MM.1S (cell line): ENCODE measurements around the gene PCCA.

Source experiments
- EZH2 ChIP-seq: fragments of 300-600 bp; sonication (generic); optimal IDR thresholded peaks from 2 replicates; pipeline ENCODE3; 2017; ENCODE audit warnings: low read depth, mild to moderate bottlenecking, antibody characterized with exemption, low read length, mixed read lengths
- EZH2phosphoT487 ChIP-seq: fragments of 300-600 bp; sonication (generic); IDR thresholded peaks from 2 replicates; pipeline ENCODE4 v1.6.1; 2018; ENCODE audit warnings: antibody characterized with exemption, low read length
- TF ChIP-seq, protein P1 (sequence below): fragments of 300-600 bp; sonication (generic); IDR thresholded peaks from 2 replicates; pipeline ENCODE4 v1.5.1; 2016; ENCODE audit warnings: antibody characterized with exemption, low read length, mixed read lengths

DNA sequence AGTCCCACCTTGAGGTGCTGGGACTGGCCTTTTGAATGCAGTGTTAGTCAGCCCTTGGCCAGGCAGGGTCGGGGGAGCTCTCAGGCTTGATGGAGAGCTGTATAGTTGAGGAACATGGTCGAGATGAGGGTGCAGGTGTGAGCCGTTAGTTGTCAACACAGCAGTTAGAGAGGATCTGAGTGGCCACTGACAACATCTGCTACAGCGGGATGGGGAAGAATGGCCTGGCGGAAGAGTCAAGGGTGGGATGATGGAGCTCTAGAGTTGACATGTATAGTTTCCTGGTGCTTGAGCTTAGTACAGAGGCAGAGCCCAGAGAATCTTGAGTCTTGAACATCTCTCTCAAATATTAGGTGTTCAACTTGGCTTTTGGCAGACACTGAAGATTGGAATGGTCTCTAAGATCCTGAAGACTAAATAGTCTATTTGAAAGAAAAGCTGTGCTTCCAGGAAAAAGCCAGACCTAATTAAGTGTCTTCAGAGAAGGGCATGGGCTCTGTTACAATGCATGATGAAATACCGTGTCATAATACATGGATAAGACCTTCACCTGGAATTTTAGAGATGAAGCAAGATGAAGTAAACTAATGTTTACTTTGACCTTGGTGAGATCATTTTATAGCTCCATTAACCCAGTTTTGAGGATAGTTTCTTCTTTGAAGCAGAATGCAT, 9.7 kb downstream of the PCCA start:
- TF ChIP-seq, protein P1, sequence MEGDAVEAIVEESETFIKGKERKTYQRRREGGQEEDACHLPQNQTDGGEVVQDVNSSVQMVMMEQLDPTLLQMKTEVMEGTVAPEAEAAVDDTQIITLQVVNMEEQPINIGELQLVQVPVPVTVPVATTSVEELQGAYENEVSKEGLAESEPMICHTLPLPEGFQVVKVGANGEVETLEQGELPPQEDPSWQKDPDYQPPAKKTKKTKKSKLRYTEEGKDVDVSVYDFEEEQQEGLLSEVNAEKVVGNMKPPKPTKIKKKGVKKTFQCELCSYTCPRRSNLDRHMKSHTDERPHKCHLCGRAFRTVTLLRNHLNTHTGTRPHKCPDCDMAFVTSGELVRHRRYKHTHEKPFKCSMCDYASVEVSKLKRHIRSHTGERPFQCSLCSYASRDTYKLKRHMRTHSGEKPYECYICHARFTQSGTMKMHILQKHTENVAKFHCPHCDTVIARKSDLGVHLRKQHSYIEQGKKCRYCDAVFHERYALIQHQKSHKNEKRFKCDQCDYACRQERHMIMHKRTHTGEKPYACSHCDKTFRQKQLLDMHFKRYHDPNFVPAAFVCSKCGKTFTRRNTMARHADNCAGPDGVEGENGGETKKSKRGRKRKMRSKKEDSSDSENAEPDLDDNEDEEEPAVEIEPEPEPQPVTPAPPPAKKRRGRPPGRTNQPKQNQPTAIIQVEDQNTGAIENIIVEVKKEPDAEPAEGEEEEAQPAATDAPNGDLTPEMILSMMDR, result no peak
- TF ChIP-seq EZH2, result no peak
- TF ChIP-seq EZH2phosphoT487, result no peak
